ENCODE data around the gene MLLT10. TPM values are rescaled to one million over a fixed set of nuclear protein-coding genes. Genes with fewer than 3 reads are reported as not detected.

Gene MLLT10
- total and polyA plus RNA-seq, 9 of the 15 experiments (the other 6 are each of a cell fraction or from before 2014, with no cell fraction given): 18.8 to 81.4 (median 64.2) TPM

DNA sequence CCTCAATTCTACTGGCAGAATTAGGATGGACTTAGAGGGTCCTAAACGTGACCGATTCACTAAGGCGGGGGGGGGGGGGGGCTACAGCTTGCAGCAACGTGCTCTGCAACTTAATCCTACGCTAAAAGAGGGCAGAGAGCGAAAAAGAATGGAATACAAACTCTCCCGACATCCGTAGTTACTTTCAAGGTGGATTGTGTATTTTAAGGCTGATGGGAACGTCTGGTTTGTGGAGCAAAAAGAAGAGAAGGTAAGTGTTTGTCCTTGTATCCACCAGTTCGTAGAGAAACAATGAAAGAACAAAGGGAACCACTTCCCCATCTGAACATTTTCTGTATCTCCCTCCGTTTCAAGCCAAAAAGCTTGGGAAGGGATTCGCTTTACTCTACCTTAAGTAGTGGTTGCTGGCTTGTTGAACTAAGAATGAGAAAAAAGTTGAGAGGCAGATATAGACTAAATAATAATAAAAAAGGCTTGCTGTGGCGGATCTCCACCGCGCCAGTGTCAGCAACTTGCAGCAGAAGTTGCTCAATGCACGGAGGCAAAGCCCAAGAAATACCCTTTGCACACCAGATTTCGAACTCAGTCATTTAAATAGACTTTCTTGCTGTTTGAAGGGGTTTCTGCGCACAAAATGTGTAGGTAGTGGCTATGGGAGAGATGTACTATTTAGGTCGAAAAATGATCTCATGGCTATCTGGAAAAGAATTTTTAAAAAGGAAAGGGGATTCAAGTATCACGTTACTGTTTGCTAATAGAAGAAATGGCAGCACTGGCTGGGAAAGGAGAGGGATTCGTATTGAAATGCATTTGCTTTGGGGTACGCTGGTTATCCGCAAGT, 9.3 kb upstream of the MLLT10 start (continued):
- TF ChIP-seq, protein P1, sequence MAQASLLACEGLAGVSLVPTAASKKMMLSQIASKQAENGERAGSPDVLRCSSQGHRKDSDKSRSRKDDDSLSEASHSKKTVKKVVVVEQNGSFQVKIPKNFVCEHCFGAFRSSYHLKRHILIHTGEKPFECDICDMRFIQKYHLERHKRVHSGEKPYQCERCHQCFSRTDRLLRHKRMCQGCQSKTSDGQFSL (CRISPR knock-in tag; IDR thresholded peaks at IDR 0.05): peak; percentile 89
- TF ChIP-seq, protein P1 (tag; IDR thresholded peaks at IDR 0.05): peak in 1 of 2 experiments; percentile 94; a peak in 2 of 4 replicates
- TF ChIP-seq, protein P2, sequence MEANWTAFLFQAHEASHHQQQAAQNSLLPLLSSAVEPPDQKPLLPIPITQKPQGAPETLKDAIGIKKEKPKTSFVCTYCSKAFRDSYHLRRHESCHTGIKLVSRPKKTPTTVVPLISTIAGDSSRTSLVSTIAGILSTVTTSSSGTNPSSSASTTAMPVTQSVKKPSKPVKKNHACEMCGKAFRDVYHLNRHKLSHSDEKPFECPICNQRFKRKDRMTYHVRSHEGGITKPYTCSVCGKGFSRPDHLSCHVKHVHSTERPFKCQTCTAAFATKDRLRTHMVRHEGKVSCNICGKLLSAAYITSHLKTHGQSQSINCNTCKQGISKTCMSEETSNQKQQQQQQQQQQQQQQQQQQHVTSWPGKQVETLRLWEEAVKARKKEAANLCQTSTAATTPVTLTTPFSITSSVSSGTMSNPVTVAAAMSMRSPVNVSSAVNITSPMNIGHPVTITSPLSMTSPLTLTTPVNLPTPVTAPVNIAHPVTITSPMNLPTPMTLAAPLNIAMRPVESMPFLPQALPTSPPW (CRISPR knock-in tag; IDR thresholded peaks at IDR 0.05): peak; percentile 78
- TF ChIP-seq LARP7 (IDR thresholded peaks at IDR 0.05) (no peak), CEBPB (tag; IDR thresholded peaks at IDR 0.05) (peak; percentile 91), KAT7 (CRISPR knock-in tag; IDR thresholded peaks at IDR 0.05; ENCODE audit: borderline replicate concordance) (0 out of 2 replicates have a peak, but pooled peaks have one; percentile 16), ETV5 (CRISPR knock-in tag; IDR thresholded peaks at IDR 0.05; ENCODE audit: low read depth) (no peak), SIN3A (IDR thresholded peaks at IDR 0.05; ENCODE audit: borderline replicate concordance in 2 of 2, control insufficient read depth in 1 of 2, low read depth in 2 of 2, low read length in 2 of 2) (0 out of 4 replicates have a peak, but pooled peaks of 1 of the 2 experiments have one; percentile 26), TAF7 (tag; IDR thresholded peaks at IDR 0.05) (peak; percentile 34; the same call in 1 of the 2 replicates), RBM17 (IDR thresholded peaks at IDR 0.05; ENCODE audit: borderline replicate concordance, low read depth, low read length) (no peak), SMARCA4 (IDR thresholded peaks at IDR 0.05) (no peak)
- TF ChIP-seq, protein P3, sequence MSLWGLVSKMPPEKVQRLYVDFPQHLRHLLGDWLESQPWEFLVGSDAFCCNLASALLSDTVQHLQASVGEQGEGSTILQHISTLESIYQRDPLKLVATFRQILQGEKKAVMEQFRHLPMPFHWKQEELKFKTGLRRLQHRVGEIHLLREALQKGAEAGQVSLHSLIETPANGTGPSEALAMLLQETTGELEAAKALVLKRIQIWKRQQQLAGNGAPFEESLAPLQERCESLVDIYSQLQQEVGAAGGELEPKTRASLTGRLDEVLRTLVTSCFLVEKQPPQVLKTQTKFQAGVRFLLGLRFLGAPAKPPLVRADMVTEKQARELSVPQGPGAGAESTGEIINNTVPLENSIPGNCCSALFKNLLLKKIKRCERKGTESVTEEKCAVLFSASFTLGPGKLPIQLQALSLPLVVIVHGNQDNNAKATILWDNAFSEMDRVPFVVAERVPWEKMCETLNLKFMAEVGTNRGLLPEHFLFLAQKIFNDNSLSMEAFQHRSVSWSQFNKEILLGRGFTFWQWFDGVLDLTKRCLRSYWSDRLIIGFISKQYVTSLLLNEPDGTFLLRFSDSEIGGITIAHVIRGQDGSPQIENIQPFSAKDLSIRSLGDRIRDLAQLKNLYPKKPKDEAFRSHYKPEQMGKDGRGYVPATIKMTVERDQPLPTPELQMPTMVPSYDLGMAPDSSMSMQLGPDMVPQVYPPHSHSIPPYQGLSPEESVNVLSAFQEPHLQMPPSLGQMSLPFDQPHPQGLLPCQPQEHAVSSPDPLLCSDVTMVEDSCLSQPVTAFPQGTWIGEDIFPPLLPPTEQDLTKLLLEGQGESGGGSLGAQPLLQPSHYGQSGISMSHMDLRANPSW (CRISPR knock-in tag; IDR thresholded peaks at IDR 0.05): no peak
